ENCODE measurements around the gene CEP20.
"Not testable (repeated sequence)": the region's sequence is repeated elsewhere in the genome, so short reads cannot be mapped to it uniquely, and the experiment has no call there.

The CEP20 gene

DNA sequence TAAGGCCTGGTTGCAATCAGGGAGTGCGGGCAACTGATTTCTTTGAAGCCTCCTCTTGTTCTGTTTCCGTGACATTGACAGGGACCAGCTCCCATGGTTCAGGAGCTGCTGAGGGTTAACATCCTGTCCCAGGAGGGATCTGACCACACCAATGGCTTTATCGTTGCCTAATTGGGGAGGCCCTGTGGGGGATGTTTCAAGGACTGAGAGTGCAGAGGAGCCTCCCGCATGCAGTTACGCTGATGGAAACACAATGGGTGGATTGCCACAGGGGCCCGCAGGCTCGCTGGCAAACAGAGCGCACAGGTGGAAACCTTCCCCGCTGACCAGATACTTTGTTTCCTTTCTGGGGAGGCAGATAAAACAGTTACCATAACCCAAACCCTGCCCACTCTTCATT lies 37.2 kb upstream of the CEP20 start:
- 85% methylated on average over 8 of the region's 9 CpGs for WGBS (ENCODE audit: insufficient coverage)
- ChIA-PET POLR2A (interaction anchor here (0.6 kb wide), 1 partner anchor 18 kb away, joined by 3 read pairs; no protein-coding TSS in a partner anchor), CTCF (interaction anchor here (1.2 kb wide), 1 partner anchor 12 kb away, joined by 4 read pairs; no protein-coding TSS in a partner anchor)
- no peak for DNase-seq
- Histone ChIP-seq H3K4me1 (ENCODE audit: control extremely low read depth in 1 of 4, control insufficient read depth in 4 of 4, insufficient read depth in 4 of 4, low read length in 3 of 4) (no peaks in the 10 kb centered on the region), H3K9me3 (ENCODE audit: control extremely low read depth in 1 of 5, control insufficient read depth in 4 of 5, insufficient read depth in 2 of 5, low read depth in 1 of 5, low read length in 4 of 5) (no peaks in the 10 kb centered on the region), H3K4me3 (ENCODE audit: control insufficient read depth in 1 of 7, extremely low read depth in 1 of 7, insufficient read depth in 4 of 7, low read depth in 2 of 7, low read length in 6 of 7) (no peak overlapping the region), H3K36me3 (ENCODE audit: control insufficient read depth in 4 of 4, insufficient read depth in 4 of 4, low read length in 3 of 4) (no peaks in the 10 kb centered on the region), H3K27ac (ENCODE audit: insufficient read depth in 1 of 2, low read depth in 1 of 2, low read length in 2 of 2, poor library complexity in 1 of 2, severe bottlenecking in 2 of 2) (no peak overlapping the region), H3K27me3 (replicated peaks in 2 of 5; ENCODE audit: control insufficient read depth in 4 of 5, insufficient read depth in 5 of 5, low read length in 4 of 5) (no peaks in the 10 kb centered on the region)

DNA sequence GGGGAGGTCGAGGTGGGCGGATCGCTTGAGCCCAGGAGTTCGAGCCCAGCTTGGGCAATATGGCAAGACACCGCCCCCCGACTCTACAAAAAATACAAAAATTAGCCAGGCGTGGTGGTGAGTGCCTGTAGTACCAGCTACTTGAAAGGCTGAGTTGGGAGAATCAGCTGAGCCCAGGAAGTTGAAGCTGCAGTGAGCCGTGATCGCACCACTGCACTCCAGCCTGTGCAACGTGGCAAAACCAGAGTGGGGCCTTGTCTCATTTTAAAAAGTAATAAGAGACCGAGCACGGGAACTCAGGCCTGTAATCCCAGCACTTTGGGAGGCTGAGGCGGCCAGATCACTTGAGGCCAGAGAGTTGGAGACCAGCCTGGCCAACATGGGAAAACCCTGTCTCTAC lies 36.6 kb upstream of the CEP20 start:
- no peak overlapping the region for H3K4me3 ChIP-seq (ENCODE audit: control insufficient read depth in 1 of 7, extremely low read depth in 1 of 7, insufficient read depth in 4 of 7, low read depth in 2 of 7, low read length in 6 of 7)
- no peaks in the 10 kb centered on the region for H3K9me3 ChIP-seq (ENCODE audit: control extremely low read depth in 1 of 5, control insufficient read depth in 4 of 5, insufficient read depth in 2 of 5, low read depth in 1 of 5, low read length in 4 of 5)
- no peaks in the 10 kb centered on the region for H3K36me3 ChIP-seq (ENCODE audit: control insufficient read depth in 4 of 4, insufficient read depth in 4 of 4, low read length in 3 of 4)
- 98% methylated on average over 13 of the region's 13 CpGs for WGBS (ENCODE audit: insufficient coverage)
- no peaks in the 10 kb centered on the region for H3K4me1 ChIP-seq (ENCODE audit: control extremely low read depth in 1 of 4, control insufficient read depth in 4 of 4, insufficient read depth in 4 of 4, low read length in 3 of 4)
- CTCF ChIA-PET: interaction anchor here (1.2 kb wide), 1 partner anchor 12 kb away, joined by 4 read pairs; no protein-coding TSS in a partner anchor
- no peak for DNase-seq
- POLR2A ChIA-PET: no interaction called here
- H3K27me3 ChIP-seq (replicated peaks in 2 of 5; ENCODE audit: control insufficient read depth in 4 of 5, insufficient read depth in 5 of 5, low read length in 4 of 5): no peaks in the 10 kb centered on the region
- no peak overlapping the region for H3K27ac ChIP-seq (ENCODE audit: insufficient read depth in 1 of 2, low read depth in 1 of 2, low read length in 2 of 2, poor library complexity in 1 of 2, severe bottlenecking in 2 of 2)

DNA sequence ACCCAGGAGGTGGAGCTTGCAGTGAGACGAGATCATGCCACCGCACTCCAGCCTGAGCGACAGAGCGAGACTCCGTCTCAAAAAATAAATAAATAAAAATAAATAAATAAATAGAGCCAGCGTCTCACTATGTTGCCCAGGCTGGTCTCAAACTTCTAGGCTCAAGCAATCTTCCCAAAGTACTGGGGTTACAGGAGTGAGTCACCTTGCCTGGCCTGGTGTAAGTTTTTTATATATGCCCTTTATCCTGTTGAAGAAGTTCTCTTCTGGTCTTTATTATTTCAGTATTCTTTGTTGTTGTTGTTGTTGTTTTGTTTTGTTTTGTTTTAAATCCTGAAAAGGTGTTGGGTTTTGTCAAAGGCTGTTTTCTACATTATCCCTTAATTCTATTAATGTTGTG lies 30.9 kb upstream of the CEP20 start:
- Histone ChIP-seq H3K27ac (ENCODE audit: insufficient read depth in 1 of 2, low read depth in 1 of 2, low read length in 2 of 2, poor library complexity in 1 of 2, severe bottlenecking in 2 of 2) (no peak overlapping the region), H3K27me3 (replicated peaks in 2 of 5; ENCODE audit: control insufficient read depth in 4 of 5, insufficient read depth in 5 of 5, low read length in 4 of 5) (no peaks in the 10 kb centered on the region), H3K4me1 (ENCODE audit: control extremely low read depth in 1 of 4, control insufficient read depth in 4 of 4, insufficient read depth in 4 of 4, low read length in 3 of 4) (no peaks in the 10 kb centered on the region), H3K36me3 (ENCODE audit: control insufficient read depth in 4 of 4, insufficient read depth in 4 of 4, low read length in 3 of 4) (no peaks in the 10 kb centered on the region), H3K4me3 (ENCODE audit: control insufficient read depth in 1 of 7, extremely low read depth in 1 of 7, insufficient read depth in 4 of 7, low read depth in 2 of 7, low read length in 6 of 7) (no peak overlapping the region), H3K9me3 (ENCODE audit: control extremely low read depth in 1 of 5, control insufficient read depth in 4 of 5, insufficient read depth in 2 of 5, low read depth in 1 of 5, low read length in 4 of 5) (no peaks in the 10 kb centered on the region)
- no peak for DNase-seq
- ChIA-PET POLR2A (no interaction called here), CTCF (no interaction called here)
- no CpG with 5 or more reads among the region's 6 CpGs for WGBS (ENCODE audit: insufficient coverage)

DNA sequence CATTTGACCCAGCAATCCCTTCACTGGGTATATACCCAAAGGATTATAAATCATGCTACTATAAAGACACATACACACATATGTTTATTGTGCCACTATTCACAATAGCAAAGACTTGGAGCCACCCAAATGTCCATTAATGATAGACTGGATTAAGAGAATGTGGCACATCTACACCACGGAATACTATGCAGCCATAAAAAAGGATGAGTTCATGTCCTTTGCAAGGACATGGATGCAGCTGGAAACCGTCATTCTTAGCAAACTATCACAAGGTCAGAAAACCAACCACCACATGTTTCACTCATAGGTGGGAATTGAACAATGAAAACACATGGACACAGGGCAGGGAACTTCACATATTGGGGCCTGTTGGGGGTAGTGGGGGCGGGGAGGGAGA lies 29.9 kb upstream of the CEP20 start:
- POLR2A ChIA-PET; H3K9me3 ChIP-seq (ENCODE audit: control extremely low read depth in 1 of 5, control insufficient read depth in 4 of 5, insufficient read depth in 2 of 5, low read depth in 1 of 5, low read length in 4 of 5); H3K27me3 ChIP-seq (replicated peaks in 2 of 5; ENCODE audit: control insufficient read depth in 4 of 5, insufficient read depth in 5 of 5, low read length in 4 of 5); DNase-seq; H3K4me3 ChIP-seq (ENCODE audit: control insufficient read depth in 1 of 7, extremely low read depth in 1 of 7, insufficient read depth in 4 of 7, low read depth in 2 of 7, low read length in 6 of 7); H3K4me1 ChIP-seq (ENCODE audit: control extremely low read depth in 1 of 4, control insufficient read depth in 4 of 4, insufficient read depth in 4 of 4, low read length in 3 of 4); H3K27ac ChIP-seq (ENCODE audit: insufficient read depth in 1 of 2, low read depth in 1 of 2, low read length in 2 of 2, poor library complexity in 1 of 2, severe bottlenecking in 2 of 2); H3K36me3 ChIP-seq (ENCODE audit: control insufficient read depth in 4 of 4, insufficient read depth in 4 of 4, low read length in 3 of 4); CTCF ChIA-PET: not testable (repeated sequence)
- WGBS (ENCODE audit: insufficient coverage): 100% methylated on average over 1 of the region's 3 CpGs

DNA sequence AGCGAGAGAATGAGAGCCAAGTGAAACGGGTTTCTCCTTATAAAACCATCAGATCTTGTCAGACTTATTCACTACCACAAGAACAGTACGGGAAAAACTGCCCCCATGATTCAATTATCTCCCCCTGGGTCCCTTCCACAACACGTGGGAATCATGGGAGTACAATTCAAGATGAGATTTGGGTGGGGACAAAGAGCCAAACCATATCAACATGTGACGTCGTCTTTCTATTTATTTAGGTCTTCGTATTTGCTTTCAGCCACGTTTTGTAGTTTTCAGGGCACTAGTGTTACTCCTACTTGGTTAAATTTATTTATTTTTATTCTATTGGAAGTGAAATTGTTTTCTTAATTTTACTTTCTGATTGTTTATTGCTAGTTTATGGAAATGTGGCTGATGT lies 27.9 kb upstream of the CEP20 start:
- CTCF ChIA-PET: interaction anchor here (1.5 kb wide), 1 partner anchor 9 kb away, joined by 6 read pairs; no protein-coding TSS in a partner anchor
- 93% methylated on average over 3 of the region's 8 CpGs for WGBS (ENCODE audit: insufficient coverage)
- POLR2A ChIA-PET: no interaction called here

DNA sequence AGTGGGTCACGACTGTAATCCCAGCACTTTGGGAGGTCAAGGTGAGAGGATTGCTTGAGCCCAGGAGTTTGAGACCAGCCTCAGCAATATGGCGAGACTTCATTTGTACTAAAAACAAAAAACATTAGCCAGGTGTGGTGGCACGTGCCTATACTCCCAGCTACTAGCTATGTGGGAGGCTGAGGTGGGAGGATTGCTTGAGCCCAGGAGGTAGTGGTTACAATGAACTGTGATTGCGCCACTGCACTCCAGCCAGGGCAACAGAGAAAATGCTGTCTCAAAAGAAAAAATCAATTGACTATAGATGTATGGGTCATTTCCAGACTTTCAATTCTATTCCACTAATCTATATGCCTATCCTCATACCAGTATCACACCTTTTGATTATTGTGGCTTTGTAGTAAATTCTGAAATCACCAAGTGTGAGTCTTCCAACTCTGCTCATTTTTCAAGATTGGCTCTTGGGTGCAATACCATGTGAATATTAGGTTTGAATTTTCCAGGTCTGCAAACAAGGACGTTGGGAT lies 27.2 kb upstream of the CEP20 start:
- CTCF ChIA-PET: no interaction called here
- H3K4me3 ChIP-seq (ENCODE audit: control insufficient read depth in 1 of 7, extremely low read depth in 1 of 7, insufficient read depth in 4 of 7, low read depth in 2 of 7, low read length in 6 of 7): no peak overlapping the region
- no peak for DNase-seq
- no peaks in the 10 kb centered on the region for H3K9me3 ChIP-seq (ENCODE audit: control extremely low read depth in 1 of 5, control insufficient read depth in 4 of 5, insufficient read depth in 2 of 5, low read depth in 1 of 5, low read length in 4 of 5)
- POLR2A ChIA-PET: no interaction called here
- no peak overlapping the region for H3K27ac ChIP-seq (ENCODE audit: insufficient read depth in 1 of 2, low read depth in 1 of 2, low read length in 2 of 2, poor library complexity in 1 of 2, severe bottlenecking in 2 of 2)
- 100% methylated on average over 3 of the region's 5 CpGs for WGBS (ENCODE audit: insufficient coverage)
- no peaks in the 10 kb centered on the region for H3K27me3 ChIP-seq (replicated peaks in 2 of 5; ENCODE audit: control insufficient read depth in 4 of 5, insufficient read depth in 5 of 5, low read length in 4 of 5)
- H3K4me1 ChIP-seq (ENCODE audit: control extremely low read depth in 1 of 4, control insufficient read depth in 4 of 4, insufficient read depth in 4 of 4, low read length in 3 of 4): peaks cover 0 to 9% (median 2%) of the 10 kb centered on the region in 4 experiments
- no peaks in the 10 kb centered on the region for H3K36me3 ChIP-seq (ENCODE audit: control insufficient read depth in 4 of 4, insufficient read depth in 4 of 4, low read length in 3 of 4)

More for the DNA sequence above, 27.9 kb upstream of the CEP20 start:
- no peak for DNase-seq
- H3K4me3 ChIP-seq (ENCODE audit: control insufficient read depth in 1 of 7, extremely low read depth in 1 of 7, insufficient read depth in 4 of 7, low read depth in 2 of 7, low read length in 6 of 7): no peak overlapping the region
- H3K27ac ChIP-seq (ENCODE audit: insufficient read depth in 1 of 2, low read depth in 1 of 2, low read length in 2 of 2, poor library complexity in 1 of 2, severe bottlenecking in 2 of 2): no peak overlapping the region
- H3K27me3 ChIP-seq (replicated peaks in 2 of 5; ENCODE audit: control insufficient read depth in 4 of 5, insufficient read depth in 5 of 5, low read length in 4 of 5): no peaks in the 10 kb centered on the region
- H3K9me3 ChIP-seq (ENCODE audit: control extremely low read depth in 1 of 5, control insufficient read depth in 4 of 5, insufficient read depth in 2 of 5, low read depth in 1 of 5, low read length in 4 of 5): no peaks in the 10 kb centered on the region
- no peaks in the 10 kb centered on the region for H3K36me3 ChIP-seq (ENCODE audit: control insufficient read depth in 4 of 4, insufficient read depth in 4 of 4, low read length in 3 of 4)
- peaks cover 0 to 9% (median 2%) of the 10 kb centered on the region in 4 experiments for H3K4me1 ChIP-seq (ENCODE audit: control extremely low read depth in 1 of 4, control insufficient read depth in 4 of 4, insufficient read depth in 4 of 4, low read length in 3 of 4)

DNA sequence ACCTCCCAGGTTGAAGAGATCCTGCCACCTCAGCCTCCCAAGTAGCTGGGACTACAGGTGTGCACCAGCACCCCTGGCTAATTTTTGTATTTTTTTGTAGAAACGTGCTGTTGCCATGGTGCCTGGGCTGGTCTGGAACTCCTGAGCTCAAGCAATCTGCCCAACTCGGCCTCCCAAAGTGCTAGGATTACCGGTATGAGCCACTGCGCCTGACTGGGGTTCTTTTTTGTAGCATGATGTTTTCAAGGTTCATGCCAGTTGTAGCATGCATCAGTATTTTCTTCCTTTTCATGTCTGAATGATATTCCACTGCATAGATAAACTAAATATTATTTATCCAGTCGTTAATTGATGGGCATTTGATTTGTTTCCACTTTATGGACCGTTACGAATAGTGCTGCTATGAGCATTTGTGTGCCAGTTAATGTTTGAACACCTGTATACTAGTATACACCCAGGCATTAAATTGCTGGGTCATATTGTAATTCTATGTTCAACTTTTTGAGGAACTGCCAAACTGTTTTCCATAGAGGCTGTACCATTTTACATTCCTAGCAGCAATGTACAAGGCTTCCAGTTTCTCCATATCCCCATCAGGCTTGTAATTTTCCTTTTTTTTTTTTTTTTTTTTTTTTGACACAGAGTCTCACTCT lies 24.8 kb upstream of the CEP20 start:
- Histone ChIP-seq H3K4me1 (ENCODE audit: control extremely low read depth in 1 of 4, control insufficient read depth in 4 of 4, insufficient read depth in 4 of 4, low read length in 3 of 4) (peaks cover 0 to 9% (median 2%) of the 10 kb centered on the region in 4 experiments), H3K36me3 (ENCODE audit: control insufficient read depth in 4 of 4, insufficient read depth in 4 of 4, low read length in 3 of 4) (no peaks in the 10 kb centered on the region), H3K4me3 (ENCODE audit: control insufficient read depth in 1 of 7, extremely low read depth in 1 of 7, insufficient read depth in 4 of 7, low read depth in 2 of 7, low read length in 6 of 7) (no peak overlapping the region), H3K9me3 (ENCODE audit: control extremely low read depth in 1 of 5, control insufficient read depth in 4 of 5, insufficient read depth in 2 of 5, low read depth in 1 of 5, low read length in 4 of 5) (no peaks in the 10 kb centered on the region), H3K27me3 (replicated peaks in 2 of 5; ENCODE audit: control insufficient read depth in 4 of 5, insufficient read depth in 5 of 5, low read length in 4 of 5) (no peaks in the 10 kb centered on the region), H3K27ac (ENCODE audit: insufficient read depth in 1 of 2, low read depth in 1 of 2, low read length in 2 of 2, poor library complexity in 1 of 2, severe bottlenecking in 2 of 2) (peak overlapping the region in 1 of 2 experiments; percentile 9)
- peak in 1 of 3 donors; percentile 5 for DNase-seq
- CTCF ChIA-PET: interaction anchor here (1.0 kb wide), 1 partner anchor 10 kb away, joined by 3 read pairs; no protein-coding TSS in a partner anchor
- 72% methylated on average over 5 of the region's 7 CpGs for WGBS (ENCODE audit: insufficient coverage)
- POLR2A ChIA-PET: no interaction called here
